CD4-positive, CD25-positive, alpha-beta regulatory T cell (primary cell): ENCODE results near the gene PNKD. TPM values are rescaled to one million over a fixed set of nuclear protein-coding genes. Genes with fewer than 3 reads are reported as not detected.

Source experiments
- ATAC-seq, 2 donors: fragments of 150-1000 bp; cut with Tn5 transposase; one replicate each; pipeline ENCODE4 v1.10.0; 2021; ENCODE audit warnings: low read depth in 2 of 2, moderate number of reproducible peaks in 2 of 2, moderate library complexity in 1 of 2
- DNase-seq, 3 donors: peaks; one replicate each; pipeline versions ENCODE4 v3.0.0 to v3.0.0-alpha.2; 2012 to 2022; ENCODE audit warnings: mixed read lengths in 1 of 3
- H3K27ac ChIP-seq: one replicate; pipeline ENCODE4 v1.7.0; 2013; ENCODE audit warnings: mild to moderate bottlenecking, low read length; ENCODE audit not compliant: insufficient read depth, poor library complexity, severe bottlenecking
- H3K27me3 ChIP-seq: one replicate; pipeline ENCODE4 v1.7.0; 2013; ENCODE audit warnings: low read length; ENCODE audit not compliant: control insufficient read depth, insufficient read depth
- H3K36me3 ChIP-seq: one replicate; pipeline ENCODE4 v1.7.0; 2013; ENCODE audit warnings: mild to moderate bottlenecking, low read length, moderate library complexity; ENCODE audit not compliant: control insufficient read depth, insufficient read depth
- H3K4me1 ChIP-seq: 2 replicates; pipeline ENCODE4 v1.7.0; 2013; ENCODE audit warnings: mild to moderate bottlenecking, low read length; ENCODE audit not compliant: insufficient read depth, control insufficient read depth, poor library complexity, severe bottlenecking
- H3K4me3 ChIP-seq: one replicate; pipeline ENCODE4 v1.7.0; 2013; ENCODE audit warnings: low read depth, mild to moderate bottlenecking, low read length, moderate library complexity
- H3K9me3 ChIP-seq, 2 experiments: 1 replicate in 1 of 2; 2 replicates in 1 of 2; pipeline ENCODE4 v1.7.0; 2013; ENCODE audit warnings: low read length in 2 of 2, mild to moderate bottlenecking in 1 of 2, moderate library complexity in 1 of 2; ENCODE audit not compliant: control insufficient read depth in 2 of 2
- H3K27ac Mint-ChIP-seq, 3 donors: one replicate each; pipeline ENCODE4 v1.8.0; 2020 to 2022; ENCODE audit warnings: mild to moderate bottlenecking in 3 of 3, mixed read lengths in 3 of 3, moderate library complexity in 2 of 3
- H3K27me3 Mint-ChIP-seq: one replicate; pipeline ENCODE4 v1.8.0; 2022; ENCODE audit warnings: mild to moderate bottlenecking, mixed read lengths
- H3K36me3 Mint-ChIP-seq: one replicate; pipeline ENCODE4 v1.8.0; 2020; ENCODE audit warnings: mixed read lengths
- H3K4me1 Mint-ChIP-seq, 4 donors: one replicate each; pipeline ENCODE4 v1.8.0; 2020 to 2022; ENCODE audit warnings: mixed read lengths in 4 of 4, mild to moderate bottlenecking in 1 of 4
- H3K4me3 Mint-ChIP-seq, 4 donors: one replicate each; pipeline ENCODE4 v1.8.0; 2020 to 2022; ENCODE audit warnings: mild to moderate bottlenecking in 4 of 4, mixed read lengths in 4 of 4, moderate library complexity in 3 of 4
- H3K9me3 Mint-ChIP-seq, 7 donors: one replicate each; pipeline ENCODE4 v1.8.0; 2020 to 2022; ENCODE audit warnings: mixed read lengths in 7 of 7, mild to moderate bottlenecking in 3 of 7, moderate library complexity in 2 of 7
- polyA plus RNA-seq, 4 donors: library from polyadenylated mRNA; unstranded; fragments of 300-500 nt; fragmentation: Illumina TruSeq; gene quantifications; one replicate each; pipeline ENCODE4 v1.2.3, GENCODE V29; 2021
- total RNA-seq: library from RNA; stranded (reverse); gene quantifications from one replicate; pipeline ENCODE4 v1.2.3, GENCODE V29; 2022

The PNKD gene
- total and polyA plus RNA-seq, 5 donors from 2014 or later = 21.9 to 107 (median 98.0) TPM

DNA sequence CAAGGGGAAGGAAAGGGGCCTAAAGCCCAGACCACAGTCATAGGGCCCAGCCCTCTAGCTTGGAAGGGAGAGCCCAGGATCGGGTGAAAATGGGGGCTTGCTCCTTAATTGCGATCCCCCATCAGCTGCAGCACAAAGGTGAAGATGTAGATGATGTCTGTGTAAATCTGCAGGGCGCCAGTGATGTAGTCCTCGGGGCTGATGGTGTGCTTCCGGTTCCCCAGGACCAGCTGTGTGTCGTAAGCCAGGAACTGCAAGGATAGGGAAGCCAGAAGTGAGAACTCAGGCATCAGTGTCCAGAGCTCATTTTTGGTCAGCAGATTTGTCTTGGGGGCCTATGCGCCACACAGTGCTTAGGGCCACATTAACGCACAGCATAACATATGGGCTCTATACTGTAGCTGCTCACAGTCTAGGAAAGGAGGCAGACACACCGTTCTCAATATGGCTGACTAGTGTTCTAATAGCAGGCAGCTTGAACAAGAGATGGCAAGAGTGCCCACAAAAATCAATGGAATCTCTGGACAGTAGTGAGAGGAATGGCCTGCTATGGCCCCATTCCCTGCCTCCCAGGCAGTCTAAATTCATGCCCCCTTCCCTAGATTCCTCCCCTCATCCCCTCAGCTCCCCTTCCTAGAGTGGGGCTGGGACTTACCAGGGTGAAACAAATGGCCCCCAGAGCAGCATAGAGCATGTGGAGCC is 5.2 kb downstream of the PNKD start:
- Histone ChIP-seq H3K27me3 (no peaks in the 10 kb centered on the region), H3K36me3 (peaks cover 77% of the 10 kb centered on the region), H3K4me1 (peaks cover 30% of the 10 kb centered on the region), H3K9me3 (no peaks in the 10 kb centered on the region), H3K4me3 (no peak overlapping the region), H3K27ac (no peak overlapping the region)
- peaks cover 0 to 45% (median 26%) of the 10 kb centered on the region in 4 donors for H3K4me1 Mint-ChIP-seq
- DNase-seq = no peak
- ATAC-seq = no peak
- H3K27me3 Mint-ChIP-seq = no peaks in the 10 kb centered on the region
- peak overlapping the region in 1 of 3 donors; percentile 44 for H3K27ac Mint-ChIP-seq
- peaks cover 39% of the 10 kb centered on the region for H3K36me3 Mint-ChIP-seq
- no peaks in the 10 kb centered on the region for H3K9me3 Mint-ChIP-seq
- no peak overlapping the region for H3K4me3 Mint-ChIP-seq

DNA sequence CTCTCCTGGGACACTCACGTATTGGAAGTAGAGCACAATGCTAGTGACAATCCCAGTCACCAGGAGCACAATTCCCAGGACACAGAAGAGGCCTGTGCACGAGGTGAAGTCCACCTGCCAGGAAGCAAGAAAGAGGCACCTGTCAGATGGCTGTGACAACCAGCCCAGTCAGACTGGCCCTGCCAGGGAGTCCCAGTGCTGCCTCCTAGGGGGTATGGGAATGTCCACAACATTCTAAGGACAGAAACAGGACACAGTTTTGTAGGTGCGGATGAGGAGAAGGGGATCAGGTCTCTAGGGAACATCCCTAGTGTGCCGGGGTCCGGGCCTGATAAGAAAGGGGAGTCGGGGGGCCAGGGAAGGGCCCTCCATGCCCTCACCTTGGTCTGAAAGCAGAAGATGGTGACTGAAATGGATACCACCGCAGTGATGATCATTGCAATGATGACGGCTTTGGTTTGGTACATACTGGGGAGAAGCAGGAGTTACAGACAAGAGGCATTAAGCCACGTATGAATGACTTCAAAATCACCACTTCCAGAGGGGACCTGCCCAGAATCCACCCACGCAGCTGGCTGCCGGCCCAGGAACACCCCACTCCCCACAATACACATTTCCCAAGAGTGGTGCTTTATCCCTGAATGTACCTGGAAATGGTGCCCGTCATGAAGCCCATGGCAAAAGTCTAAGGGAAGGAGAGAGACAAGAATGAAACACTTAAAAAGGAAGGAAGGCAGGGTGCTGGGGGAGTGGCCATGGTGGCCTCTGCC is 6.9 kb downstream of the PNKD start:
- Mint-ChIP-seq H3K36me3 (peaks cover 42% of the 10 kb centered on the region), H3K27ac (peak overlapping the region in 2 of 3 donors; percentile 63 to 78), H3K27me3 (no peaks in the 10 kb centered on the region), H3K4me1 (peaks cover 0 to 30% (median 14%) of the 10 kb centered on the region in 4 donors), H3K9me3 (no peaks in the 10 kb centered on the region), H3K4me3 (peak overlapping the region in 1 of 4 donors; percentile 58)
- Histone ChIP-seq H3K9me3 (no peaks in the 10 kb centered on the region), H3K36me3 (peaks cover 85% of the 10 kb centered on the region), H3K4me1 (peaks cover 14% of the 10 kb centered on the region), H3K4me3 (no peak overlapping the region), H3K27ac (no peak overlapping the region), H3K27me3 (no peaks in the 10 kb centered on the region)
- DNase-seq = no peak
- ATAC-seq = no peak

DNA sequence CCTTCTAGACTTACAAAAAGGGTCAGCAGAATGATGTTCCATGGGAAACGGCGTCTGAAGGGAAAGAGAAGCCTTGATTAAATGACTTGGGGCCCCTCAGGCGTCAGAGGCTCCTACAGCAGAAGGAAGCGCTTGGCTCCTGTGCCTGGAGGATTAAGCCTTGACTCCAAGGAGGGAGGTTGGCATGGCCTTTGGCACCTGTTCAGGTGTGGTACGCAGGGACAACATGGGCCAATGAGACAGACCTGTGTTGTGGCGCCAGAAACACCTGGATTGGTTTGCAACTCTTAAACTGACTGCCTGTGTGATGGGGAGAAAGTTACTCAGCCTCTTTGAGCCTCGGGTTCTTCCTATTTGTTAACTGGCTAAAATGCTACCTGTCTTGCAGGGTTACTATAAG is 7.6 kb downstream of the PNKD start:
- no peak for ATAC-seq

DNA sequence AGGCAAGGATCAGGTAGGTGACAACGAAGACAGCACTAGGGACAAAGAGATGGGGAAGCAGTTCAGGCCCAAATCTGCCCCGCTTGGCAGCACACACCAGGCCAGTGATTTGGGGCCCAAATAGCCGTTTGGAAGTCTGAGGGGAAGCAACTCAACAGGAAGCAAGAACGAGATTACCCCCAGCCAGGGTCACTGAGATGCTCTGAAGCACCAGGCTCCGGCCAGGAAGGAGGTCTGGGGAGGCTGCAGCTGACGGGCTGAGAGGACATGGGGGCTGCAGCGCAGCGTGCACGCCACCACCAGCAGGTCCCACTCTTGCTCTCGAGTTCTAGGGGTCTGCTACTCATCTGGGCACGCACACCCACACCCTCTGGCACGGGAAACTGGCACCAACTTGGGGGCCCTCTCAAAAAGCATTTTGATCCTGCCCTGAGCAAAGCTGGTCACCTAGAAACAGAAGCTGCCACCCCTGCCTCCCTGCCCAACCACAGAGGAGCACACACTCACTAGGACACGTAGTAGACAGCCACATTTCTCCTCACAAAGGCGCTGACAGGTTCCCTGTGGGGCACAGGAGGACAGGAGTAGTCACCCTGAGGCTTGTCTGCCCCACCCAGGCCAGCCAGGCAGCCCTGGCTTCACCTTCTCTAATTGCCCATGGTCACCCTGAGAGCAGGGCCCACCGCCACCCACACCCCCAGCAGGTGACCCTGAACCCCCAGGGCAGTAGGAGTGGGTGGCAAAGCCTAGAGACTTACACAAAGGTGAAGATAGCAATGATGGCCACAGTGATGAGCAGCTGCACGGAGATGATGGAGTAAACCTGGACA is 8.4 kb downstream of the PNKD start:
- Histone ChIP-seq H3K4me1 (peaks cover 14% of the 10 kb centered on the region), H3K9me3 (no peaks in the 10 kb centered on the region), H3K27me3 (no peaks in the 10 kb centered on the region), H3K4me3 (no peak overlapping the region), H3K27ac (peak overlapping the region; percentile 2), H3K36me3 (peaks cover 88% of the 10 kb centered on the region)
- H3K4me3 Mint-ChIP-seq = no peak overlapping the region
- peaks cover 40% of the 10 kb centered on the region for H3K36me3 Mint-ChIP-seq
- ATAC-seq (no peak), DNase-seq (no peak)
- peaks cover 0 to 28% (median 8%) of the 10 kb centered on the region in 4 donors for H3K4me1 Mint-ChIP-seq
- no peaks in the 10 kb centered on the region for H3K27me3 Mint-ChIP-seq
- H3K27ac Mint-ChIP-seq = peak overlapping the region in 2 of 3 donors; percentile 12 to 36
- H3K9me3 Mint-ChIP-seq = no peaks in the 10 kb centered on the region

More for the DNA sequence above, 7.6 kb downstream of the PNKD start:
- Mint-ChIP-seq H3K27ac (peak overlapping the region; percentile 36 to 78 (median 52)), H3K9me3 (no peaks in the 10 kb centered on the region), H3K27me3 (no peaks in the 10 kb centered on the region), H3K4me3 (no peak overlapping the region), H3K4me1 (peaks cover 0 to 25% (median 8%) of the 10 kb centered on the region in 4 donors), H3K36me3 (peaks cover 42% of the 10 kb centered on the region)
- no peak for DNase-seq
- H3K9me3 ChIP-seq = no peaks in the 10 kb centered on the region
- H3K36me3 ChIP-seq = peaks cover 90% of the 10 kb centered on the region
- H3K27me3 ChIP-seq = no peaks in the 10 kb centered on the region
- H3K27ac ChIP-seq = peak overlapping the region; percentile 2
- H3K4me3 ChIP-seq = no peak overlapping the region
- peaks cover 8% of the 10 kb centered on the region for H3K4me1 ChIP-seq

DNA sequence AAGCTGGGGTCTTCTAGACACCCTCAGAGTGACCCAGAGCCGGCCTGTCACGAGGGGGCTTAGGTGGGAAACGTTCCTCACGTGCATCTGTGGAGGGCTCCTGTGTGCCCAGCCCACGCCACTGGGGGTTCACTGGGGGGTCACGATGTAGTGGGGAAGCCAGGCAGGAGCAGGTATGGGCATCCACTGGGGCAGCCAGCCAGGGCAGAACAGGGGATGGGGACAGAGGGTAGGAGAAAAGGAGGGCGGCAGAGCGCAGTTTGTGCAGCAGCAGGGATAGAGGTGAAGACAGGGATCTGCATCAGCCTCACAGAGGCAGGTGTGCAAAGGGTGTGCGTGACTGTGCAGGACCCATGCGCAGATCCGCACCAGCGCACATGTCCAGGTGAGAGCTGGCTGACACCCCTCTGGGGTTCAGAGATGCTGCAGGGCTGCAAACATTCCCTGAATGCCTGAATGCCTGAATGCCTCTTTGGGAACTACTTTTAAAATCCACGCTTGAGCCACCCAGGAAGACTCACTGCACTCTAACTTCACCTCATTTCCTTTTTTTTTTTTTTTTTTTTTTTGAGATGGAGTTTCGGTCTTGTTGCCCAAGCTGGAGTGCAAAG is 10.0 kb downstream of the PNKD start:
- ATAC-seq (no peak), DNase-seq (no peak)
- Mint-ChIP-seq H3K36me3 (peaks cover 28% of the 10 kb centered on the region), H3K27me3 (no peaks in the 10 kb centered on the region), H3K4me1 (peaks cover 8 to 42% (median 14%) of the 10 kb centered on the region in 4 donors), H3K27ac (peak overlapping the region in 2 of 3 donors; percentile 62 to 72), H3K4me3 (no peak overlapping the region), H3K9me3 (no peaks in the 10 kb centered on the region)
- Histone ChIP-seq H3K4me1 (peaks cover 30% of the 10 kb centered on the region), H3K27ac (peak overlapping the region; percentile 16), H3K9me3 (no peaks in the 10 kb centered on the region), H3K27me3 (no peaks in the 10 kb centered on the region), H3K4me3 (no peak overlapping the region), H3K36me3 (peaks cover 72% of the 10 kb centered on the region)

DNA sequence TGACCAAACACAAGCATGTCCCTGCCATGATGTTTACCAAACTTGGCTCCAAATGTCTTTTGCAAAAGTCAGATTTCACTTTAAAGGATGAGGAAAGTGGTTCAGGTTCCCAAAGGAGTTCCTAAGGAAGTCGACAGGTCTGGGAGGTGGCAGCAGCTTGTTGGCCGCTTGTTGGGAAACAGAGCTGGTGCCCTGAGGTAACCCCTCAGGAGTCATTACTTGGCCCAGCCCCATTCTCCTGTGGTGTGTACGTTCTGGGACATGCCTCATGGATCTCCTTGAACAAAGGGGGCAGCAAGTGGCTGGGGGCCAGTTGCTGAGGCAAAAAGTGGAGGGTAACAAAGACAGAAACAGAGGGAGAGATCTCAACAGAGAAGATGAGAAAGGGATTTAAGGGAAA is 11.1 kb downstream of the PNKD start:
- Histone ChIP-seq H3K27me3 (no peaks in the 10 kb centered on the region), H3K36me3 (peaks cover 61% of the 10 kb centered on the region), H3K4me3 (no peak overlapping the region), H3K4me1 (peaks cover 37% of the 10 kb centered on the region), H3K27ac (no peak overlapping the region), H3K9me3 (no peaks in the 10 kb centered on the region)
- Mint-ChIP-seq H3K4me3 (peak overlapping the region in 1 of 4 donors; percentile 58), H3K4me1 (peaks cover 16 to 52% (median 23%) of the 10 kb centered on the region in 4 donors), H3K9me3 (no peaks in the 10 kb centered on the region), H3K27ac (peak overlapping the region; percentile 69 to 74 (median 73)), H3K27me3 (no peaks in the 10 kb centered on the region), H3K36me3 (peaks cover 24% of the 10 kb centered on the region)
- DNase-seq (no peak), ATAC-seq (no peak)
